T follicular helper cell (primary cell): ENCODE results near the gene TOMM7.
A peak's percentile ranks its signal among the peaks of the same experiment; 100 is the strongest.
"Not testable (repeated sequence)": the region's sequence is repeated elsewhere in the genome, so short reads cannot be mapped to it uniquely, and the experiment has no call there.

Experiments
- DNase-seq: peaks from one replicate; pipeline ENCODE4 v3.0.0-alpha.2; 2020; ENCODE audit warnings: low read depth

TOMM7 gene

DNA sequence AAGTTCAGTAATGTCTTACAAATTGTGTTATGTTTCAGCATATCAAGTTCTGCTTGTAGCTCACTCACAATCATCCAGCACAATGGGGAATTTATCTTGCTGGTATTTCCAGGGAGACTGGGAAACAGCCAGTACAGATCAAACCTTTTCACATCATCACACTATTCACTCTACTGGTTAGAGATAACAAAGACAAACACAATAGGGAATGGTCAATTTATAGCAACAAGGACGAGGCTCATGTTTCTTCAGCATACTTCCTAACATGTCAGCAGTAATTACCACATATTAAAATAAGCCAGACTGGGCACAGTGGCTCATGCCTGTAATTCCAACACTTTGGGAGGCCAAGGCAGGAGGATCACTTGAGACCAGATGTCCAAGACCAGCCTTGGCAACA, 38.3 kb downstream of the TOMM7 start:
- no peak for DNase-seq

- no peak for DNase-seq
These were observed 39.2 kb downstream of the TOMM7 start for GRCh38 chr7:22783421-22783820.

GRCh38 chr7:22782616-22783232, 39.9 kb downstream of the TOMM7 start:
- DNase-seq, result peak; percentile 40

DNA sequence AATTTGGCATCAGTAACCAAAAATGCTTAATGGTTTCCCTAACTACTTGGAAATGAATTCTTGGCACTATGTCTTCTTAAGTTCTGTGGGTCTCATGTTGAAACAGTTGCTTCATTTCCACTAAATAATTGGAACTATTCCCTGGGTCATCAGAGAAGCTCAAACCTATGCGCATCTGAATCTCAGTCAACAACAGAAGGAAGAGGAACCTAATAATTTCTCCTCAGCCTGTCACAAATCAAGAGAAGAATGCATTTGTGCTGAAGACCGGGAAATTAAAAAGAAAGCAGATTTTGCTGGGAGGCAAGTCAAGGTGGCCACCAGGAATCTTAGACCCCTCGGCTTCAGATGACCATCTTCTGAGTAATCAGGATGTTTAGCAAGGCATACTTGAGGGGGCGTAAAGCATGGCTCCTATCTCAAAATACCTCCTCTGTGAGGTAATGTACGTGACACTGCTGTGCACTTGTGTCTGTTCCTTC, 41.4 kb downstream of the TOMM7 start:
- no peak for DNase-seq

- DNase-seq, result not testable (repeated sequence)
These were observed 42.8 kb downstream of the TOMM7 start for GRCh38 chr7:22779730-22780323.

- DNase-seq, result no peak
These were observed 45.7 kb downstream of the TOMM7 start for GRCh38 chr7:22776964-22777363.

GRCh38 chr7:22772885-22773284, 49.8 kb downstream of the TOMM7 start:
- no peak for DNase-seq

- no peak for DNase-seq
These were observed 50.8 kb downstream of the TOMM7 start for GRCh38 chr7:22771872-22772228.

- DNase-seq, result no peak
These were observed 51.3 kb downstream of the TOMM7 start for GRCh38 chr7:22771194-22771871.

- no peak for DNase-seq
These were observed 57.0 kb downstream of the TOMM7 start for GRCh38 chr7:22765609-22766008.
